GOT3 (cell line): ENCODE data around the gene RCL1.
"Not testable (repeated sequence)": the region's sequence is repeated elsewhere in the genome, so short reads cannot be mapped to it uniquely, and the experiment has no call there.

Source experiments
- DNase-seq: peaks from one replicate; lab custom pipeline; 2025; ENCODE audit warnings: mixed read lengths; lab: John Stamatoyannopoulos, UW

The RCL1 gene

GRCh38 chr9:4792572-4793458, at the start of gene RCL1:
Gene RCL1 (plus strand): TSS chr9:4792944. CDS start chr9:4793092, 148 bp downstream.
- DNase-seq: peak; percentile 83

DNA sequence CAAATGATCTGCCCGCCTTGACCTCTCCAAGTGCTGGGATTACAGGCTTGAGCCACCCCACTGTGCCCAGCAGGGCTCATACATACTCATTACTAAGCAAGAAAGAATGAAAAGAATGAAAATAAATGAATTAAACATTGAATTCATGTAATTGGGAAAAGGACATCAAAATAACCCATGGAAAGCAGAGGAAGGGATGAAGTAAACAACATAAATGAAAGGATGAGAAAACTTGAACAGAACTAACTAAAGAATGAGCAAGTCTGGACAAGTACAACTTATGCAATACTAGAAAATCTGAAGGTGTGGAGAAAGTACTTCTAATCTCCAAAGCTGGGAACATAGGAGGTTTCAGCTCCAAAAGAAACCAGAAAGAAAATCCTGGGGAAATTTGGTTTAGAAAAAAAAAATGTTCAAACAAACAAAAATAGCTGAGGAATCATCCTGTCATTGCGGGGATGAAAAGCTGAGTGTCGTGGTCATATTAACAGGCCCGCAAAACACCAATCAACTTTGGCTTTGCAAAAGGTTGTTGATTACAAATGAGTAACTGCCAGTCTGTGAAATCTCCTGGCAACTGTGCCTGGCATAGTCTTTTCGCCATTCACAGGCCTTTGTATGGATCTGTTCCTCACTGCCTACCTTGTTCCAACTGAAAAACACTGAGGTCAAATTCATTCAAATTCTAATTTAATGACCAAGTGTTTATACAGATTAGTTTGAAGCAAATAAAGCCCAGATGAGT, 49.4 kb upstream of the RCL1 start:
- DNase-seq: no peak

DNA sequence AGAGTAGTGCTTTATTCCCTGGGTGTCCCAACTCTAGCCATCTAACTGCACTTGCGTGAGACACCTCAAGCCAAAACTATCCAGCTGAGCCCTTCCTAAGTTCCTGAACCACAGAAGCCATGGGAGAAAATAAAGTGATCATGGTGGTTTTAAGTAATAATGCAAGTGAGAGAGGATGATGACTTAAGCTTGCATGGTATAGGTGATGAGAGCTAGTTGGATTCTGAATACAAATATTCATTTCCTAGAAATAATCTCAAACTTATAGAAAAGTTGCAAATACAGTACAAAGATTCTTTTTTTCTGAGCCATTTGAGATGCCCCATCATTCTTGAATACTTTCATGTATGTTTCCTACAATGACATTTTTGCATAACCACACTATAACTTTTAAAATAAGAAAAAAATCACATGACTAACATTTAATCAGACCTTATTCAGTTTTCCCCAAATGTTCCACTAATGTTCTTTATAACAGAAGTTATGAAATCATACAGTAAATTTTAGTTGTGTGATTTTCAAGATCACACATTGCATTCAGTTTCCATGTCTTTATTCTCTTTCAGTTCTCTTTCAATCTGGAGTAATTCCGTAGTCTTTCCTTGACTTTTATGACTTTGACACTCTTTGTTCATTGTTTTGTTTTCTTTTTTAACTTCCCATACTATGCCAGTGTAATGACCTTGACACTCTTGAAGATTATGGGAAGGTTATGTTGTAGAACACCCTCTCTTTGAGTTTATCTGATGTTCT, 46.3 kb upstream of the RCL1 start:
- no peak for DNase-seq

DNA sequence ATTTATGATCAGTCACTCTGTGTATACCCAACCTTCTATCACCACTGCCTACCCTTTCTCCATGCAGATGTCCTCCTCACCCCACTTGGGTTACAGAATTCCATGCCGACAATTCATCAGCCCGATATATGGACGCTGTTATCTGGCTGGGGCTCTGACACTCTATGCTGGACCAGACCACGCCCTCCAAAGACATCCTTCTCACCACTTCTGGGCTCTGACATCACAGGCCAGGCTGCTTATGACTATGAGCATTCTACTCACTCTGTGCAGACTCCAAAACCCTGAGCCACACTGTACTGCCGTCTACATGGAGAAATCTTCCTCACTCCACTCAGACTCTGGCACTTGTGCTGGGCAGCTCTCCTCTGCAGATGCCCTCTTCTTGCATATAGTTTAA, 44.1 kb upstream of the RCL1 start:
- no peak for DNase-seq

GRCh38 chr9:4750023-4750673, 42.6 kb upstream of the RCL1 start:
- DNase-seq: no peak

GRCh38 chr9:4754530-4754929, 38.2 kb upstream of the RCL1 start:
- not testable (repeated sequence) for DNase-seq

DNA sequence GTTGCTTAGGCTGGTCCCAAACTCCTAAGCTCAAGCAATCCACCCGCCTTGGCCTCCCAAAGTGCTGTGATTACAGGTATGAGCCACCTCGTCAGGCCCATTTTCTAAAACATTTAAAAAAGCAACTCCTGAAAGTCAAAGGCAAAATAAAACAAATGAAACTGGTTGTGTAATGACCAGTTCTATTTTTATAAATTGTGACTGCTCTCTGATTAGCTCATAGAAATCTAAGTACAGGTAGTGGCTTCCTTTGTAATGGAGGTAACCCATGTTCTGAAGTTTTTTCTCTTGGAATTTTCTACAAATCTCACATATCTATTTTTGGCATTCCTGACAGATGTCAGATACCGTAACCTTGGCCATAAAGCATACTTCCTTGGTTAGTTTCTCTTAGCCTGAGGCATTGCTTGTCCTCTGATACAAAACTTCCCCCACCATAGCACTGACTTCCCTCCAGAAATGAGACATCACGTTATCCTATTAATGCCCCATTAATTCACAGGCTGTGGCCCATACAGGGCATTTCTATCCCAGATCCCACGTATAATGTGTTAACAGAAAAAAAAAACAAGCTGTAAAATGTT, 37.6 kb upstream of the RCL1 start:
- DNase-seq: no peak

DNA sequence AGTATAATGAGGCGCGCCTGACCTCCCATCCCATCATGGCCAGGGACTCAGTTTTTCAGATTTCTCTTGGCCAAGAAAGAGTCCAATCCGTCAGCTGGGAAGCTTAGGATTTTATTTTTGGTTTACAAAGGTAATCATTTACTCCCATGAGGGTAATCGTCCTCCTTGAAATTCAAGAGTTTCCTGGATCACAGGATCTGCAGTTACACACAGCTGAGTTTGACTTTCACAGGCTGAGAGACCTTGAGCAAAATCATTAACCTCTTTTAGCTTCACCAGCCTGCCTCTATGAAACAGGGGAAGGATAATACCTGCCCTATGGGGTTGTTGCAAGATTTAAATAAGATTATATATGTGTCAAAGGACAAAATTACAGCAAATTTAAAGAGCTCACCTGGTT, 36.3 kb upstream of the RCL1 start:
- no peak for DNase-seq

DNA sequence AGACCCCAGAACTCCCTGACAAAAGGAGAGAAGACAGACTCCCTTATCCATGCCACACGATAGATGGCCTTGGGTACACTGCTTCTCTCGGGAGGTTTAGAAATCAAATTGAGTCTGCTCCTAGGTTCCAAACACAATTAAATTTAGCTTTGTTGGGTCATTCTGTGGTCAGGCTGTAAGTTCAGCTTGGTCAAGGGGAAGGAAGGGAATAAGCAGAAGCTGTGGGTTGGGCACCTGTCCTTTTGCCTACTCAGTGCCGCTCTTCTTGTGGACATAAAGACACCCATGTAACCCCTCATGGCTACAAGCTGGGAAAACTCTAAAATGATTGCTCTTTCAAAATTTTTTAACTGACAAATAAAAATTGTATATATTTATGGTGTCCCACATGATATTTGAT, 32.6 kb upstream of the RCL1 start:
- DNase-seq: no peak

DNA sequence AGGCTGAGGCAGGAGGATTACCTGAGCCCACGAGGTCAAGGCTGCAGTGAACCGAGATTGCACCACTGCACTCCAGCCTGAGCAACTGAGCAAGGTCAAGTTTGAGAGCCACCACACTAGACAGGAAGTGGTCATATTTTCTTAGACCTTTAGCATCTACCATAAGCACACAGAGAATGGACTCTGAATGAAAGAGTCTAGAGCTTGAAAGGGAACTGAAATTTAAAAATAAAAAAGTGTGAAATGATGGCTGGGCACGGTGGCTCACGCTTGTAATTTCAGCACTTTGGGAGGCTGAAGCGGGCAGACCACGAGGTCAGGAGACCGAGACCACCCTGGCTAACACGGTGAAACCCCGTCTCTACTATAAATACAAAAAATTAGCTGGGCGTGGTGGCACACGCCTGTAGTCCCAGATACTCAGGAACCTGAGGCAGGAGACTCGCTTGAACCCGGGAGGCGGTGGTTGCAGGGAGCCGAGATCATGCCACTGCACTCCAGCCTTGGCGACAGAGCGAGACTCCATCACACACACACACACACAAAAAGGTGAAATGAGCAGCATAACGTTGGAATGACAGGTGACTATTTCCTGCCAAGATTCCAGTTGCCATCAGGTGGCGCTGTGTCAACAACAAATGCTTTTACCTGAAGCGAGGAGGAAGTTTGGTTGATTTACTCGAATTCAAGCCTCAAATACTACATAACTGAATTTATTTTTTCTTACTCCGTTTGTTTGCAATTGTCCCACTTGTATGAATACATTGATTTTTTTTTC, 30.4 kb upstream of the RCL1 start:
- DNase-seq: no peak

DNA sequence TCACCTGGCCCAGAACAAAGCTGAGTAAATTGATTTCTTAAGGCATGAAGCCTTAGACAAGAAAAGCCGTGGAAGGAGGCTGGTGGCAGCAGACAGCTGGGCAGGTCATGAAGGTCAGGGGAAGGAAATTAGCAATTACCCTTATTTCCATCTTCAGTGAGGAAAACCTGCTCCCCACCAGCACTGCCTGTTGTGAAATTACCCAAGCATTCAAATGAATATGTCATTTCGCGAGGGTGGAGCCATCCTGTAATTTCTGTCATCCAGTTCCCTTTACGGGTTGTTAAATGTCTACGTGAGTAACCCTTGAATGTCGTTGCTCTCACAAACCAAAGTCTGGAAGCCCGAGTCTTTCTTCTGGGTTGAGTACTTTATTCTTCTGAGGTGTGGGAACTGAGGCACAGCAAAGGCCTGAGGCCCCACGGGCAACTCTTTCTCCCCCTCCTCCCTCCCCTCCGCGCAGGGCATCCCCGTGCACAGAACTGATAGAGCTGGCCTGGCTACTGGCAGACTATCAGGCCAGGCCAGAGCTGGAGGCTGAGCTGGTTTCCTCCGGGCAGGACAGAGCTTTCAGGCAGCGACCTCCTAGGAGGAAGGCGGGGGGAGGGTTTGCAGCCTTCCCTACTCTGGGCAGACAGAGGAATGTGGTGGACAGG, 29.7 kb upstream of the RCL1 start:
- DNase-seq: no peak

GRCh38 chr9:4764033-4764432, 28.7 kb upstream of the RCL1 start:
- no peak for DNase-seq

- DNase-seq: no peak
Observed at GRCh38 chr9:4768681-4769080, 24.1 kb upstream of the RCL1 start.

GRCh38 chr9:4769321-4770080, 23.2 kb upstream of the RCL1 start:
- DNase-seq: no peak

- DNase-seq: no peak
Observed at GRCh38 chr9:4771788-4772187, 21.0 kb upstream of the RCL1 start.

DNA sequence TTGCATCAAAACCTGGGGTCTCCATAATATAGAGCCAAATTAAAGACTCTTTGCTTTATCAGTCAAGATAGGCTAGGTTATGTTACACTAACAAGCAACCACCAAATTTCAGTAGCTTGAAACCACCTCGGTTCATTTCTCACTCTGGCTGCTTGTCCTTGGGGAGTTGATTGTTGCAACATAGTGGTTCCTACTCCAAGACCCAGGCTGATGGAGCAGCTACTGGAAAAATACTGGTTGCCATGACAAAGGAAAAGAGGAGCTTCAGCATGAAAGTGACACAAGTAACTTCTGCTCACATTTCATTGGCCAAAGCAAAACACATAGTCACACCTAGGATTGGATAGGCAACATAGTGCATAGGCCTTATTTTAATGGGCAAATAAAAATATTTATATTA, 18.5 kb upstream of the RCL1 start:
- DNase-seq: no peak

GRCh38 chr9:4774958-4775357, 17.8 kb upstream of the RCL1 start:
- not testable (repeated sequence) for DNase-seq

GRCh38 chr9:4780651-4781050, 12.1 kb upstream of the RCL1 start:
- DNase-seq: no peak

- DNase-seq: no peak
Observed at GRCh38 chr9:4781408-4781807, 11.3 kb upstream of the RCL1 start.

DNA sequence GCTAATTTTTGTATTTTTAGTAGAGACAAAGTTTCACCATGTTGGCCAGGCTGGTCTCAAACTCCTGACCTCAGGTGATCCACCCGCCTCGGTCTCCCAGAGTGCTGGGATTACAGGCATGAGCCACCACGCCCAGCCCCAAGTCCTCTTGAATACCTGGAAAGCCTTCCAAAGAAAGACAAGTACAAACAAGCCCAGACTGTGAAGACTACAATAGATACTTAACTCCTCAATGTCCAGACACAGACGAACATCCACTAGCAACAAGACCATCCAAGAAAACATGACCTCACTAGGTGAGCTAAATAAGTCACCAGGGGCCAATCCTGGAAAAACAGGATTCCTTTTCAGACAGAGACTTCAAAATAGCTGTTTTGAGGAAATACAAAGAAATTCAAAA, 9.6 kb upstream of the RCL1 start:
- not testable (repeated sequence) for DNase-seq
